Panc1 (cell line): ENCODE results near the gene MYO1B.

Experiments
- CTCF ChIP-seq: fragments of 450-650 bp; IDR thresholded peaks from 2 replicates; pipeline ENCODE4 v1.5.1; 2017; ENCODE audit warnings: mild to moderate bottlenecking
- REST ChIP-seq, 2 experiments: IDR thresholded peaks; 2 replicates each; pipeline ENCODE4 v1.6.1; 2011 to 2012; ENCODE audit warnings: low read depth in 2 of 2, control low read depth in 1 of 2, low read length in 1 of 2, mild to moderate bottlenecking in 1 of 2, moderate library complexity in 1 of 2; ENCODE audit not compliant: insufficient read depth in 1 of 2

- TF ChIP-seq REST (IDR thresholded peaks at IDR 0.05; ENCODE audit: insufficient read depth in 1 of 2, low read depth in 2 of 2, low read length in 1 of 2) (no peak), CTCF (no peak)
Observed at GRCh38 chr2:191299866-191300265, 54.7 kb downstream of the MYO1B start.
